HG03135 (cell line): Measurements from ENCODE around the gene TAF13.
"Not testable (repeated sequence)": the region's sequence is repeated elsewhere in the genome, so short reads cannot be mapped to it uniquely, and the experiment has no call there.

Experiments used
- ATAC-seq: cut with Tn5 transposase; IDR thresholded peaks from one replicate; pipeline ENCODE4 v1.9.1; 2021; ENCODE audit warnings: mild to moderate bottlenecking, moderate library complexity; ENCODE audit not compliant: unreplicated experiment

TAF13 gene

DNA sequence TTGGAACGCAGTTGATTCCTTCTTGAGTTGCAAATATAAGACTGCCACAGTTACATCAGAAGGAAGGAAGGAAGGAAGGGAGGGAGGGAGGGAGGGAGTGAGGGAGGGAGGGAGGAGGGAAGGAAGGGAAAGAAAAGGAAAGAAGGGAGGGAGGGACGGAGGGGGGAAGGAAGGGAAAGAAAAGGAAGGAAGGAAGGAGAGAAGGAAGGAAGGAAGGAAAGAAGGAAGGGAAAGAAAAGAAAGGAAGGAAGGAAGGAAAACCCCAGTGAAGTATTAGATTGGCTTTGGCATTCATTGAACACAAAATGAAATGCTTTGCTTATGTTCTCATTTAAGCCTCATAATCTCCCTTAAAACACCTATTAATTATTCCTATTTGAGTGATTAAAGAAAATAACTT, 27.5 kb downstream of the TAF13 start:
- no peak for ATAC-seq

DNA sequence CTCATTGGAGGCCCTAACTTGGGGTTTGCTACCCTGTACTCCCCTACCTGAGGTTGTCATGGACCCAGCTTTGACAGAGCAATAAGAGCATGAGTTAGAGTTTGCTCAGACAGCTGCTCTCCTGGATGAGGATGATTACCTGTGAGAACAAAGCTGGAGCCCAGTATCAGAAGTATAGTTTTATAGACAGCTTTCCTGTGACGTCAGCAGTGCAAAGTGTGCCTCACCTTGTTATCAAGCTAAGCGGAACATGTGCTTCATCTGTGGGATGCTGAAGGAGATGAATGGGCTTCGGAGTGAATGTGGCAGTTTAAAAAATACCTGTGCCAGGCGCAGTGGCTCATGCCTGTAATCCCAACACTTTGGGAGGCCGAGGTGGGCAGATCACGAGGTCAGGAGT, 28.5 kb downstream of the TAF13 start:
- ATAC-seq: no peak

DNA sequence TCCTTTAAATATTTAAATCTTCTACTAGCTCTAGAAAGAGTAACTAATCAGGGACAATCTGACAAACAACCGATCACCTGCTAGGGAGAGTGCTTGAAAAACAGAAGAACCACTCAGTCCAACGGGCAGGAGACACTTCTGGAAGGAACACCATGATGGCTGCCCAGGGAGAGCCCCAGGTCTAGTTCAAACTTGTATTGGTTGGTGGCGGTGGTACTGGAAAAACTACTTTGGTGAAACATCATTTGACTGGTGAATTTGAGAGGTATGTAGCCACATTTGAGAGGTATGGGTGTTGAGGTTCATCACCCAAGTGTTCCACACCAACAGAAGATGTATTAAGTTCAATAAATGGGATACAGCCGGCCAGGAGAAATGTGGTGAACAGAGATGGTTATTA, 29.1 kb downstream of the TAF13 start:
- no peak for ATAC-seq

DNA sequence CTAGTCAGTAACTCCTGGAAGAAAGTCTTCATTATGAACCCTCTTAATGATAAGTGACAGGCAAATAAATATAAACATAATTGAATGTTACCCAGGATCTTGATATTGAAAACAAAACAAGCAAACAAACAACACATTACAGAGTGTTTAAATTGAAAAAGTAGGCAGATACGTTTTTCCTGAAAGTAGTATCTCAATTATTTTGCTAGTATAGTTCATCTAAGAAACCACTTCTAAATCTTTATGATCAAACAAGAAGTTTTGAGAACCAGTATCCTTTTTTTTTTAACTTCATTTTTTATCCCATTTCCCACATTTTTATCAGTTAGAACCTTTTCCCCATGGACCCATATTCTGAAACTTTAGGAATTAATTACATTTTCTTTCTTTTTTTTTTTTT, 30.2 kb downstream of the TAF13 start:
- ATAC-seq: no peak

DNA sequence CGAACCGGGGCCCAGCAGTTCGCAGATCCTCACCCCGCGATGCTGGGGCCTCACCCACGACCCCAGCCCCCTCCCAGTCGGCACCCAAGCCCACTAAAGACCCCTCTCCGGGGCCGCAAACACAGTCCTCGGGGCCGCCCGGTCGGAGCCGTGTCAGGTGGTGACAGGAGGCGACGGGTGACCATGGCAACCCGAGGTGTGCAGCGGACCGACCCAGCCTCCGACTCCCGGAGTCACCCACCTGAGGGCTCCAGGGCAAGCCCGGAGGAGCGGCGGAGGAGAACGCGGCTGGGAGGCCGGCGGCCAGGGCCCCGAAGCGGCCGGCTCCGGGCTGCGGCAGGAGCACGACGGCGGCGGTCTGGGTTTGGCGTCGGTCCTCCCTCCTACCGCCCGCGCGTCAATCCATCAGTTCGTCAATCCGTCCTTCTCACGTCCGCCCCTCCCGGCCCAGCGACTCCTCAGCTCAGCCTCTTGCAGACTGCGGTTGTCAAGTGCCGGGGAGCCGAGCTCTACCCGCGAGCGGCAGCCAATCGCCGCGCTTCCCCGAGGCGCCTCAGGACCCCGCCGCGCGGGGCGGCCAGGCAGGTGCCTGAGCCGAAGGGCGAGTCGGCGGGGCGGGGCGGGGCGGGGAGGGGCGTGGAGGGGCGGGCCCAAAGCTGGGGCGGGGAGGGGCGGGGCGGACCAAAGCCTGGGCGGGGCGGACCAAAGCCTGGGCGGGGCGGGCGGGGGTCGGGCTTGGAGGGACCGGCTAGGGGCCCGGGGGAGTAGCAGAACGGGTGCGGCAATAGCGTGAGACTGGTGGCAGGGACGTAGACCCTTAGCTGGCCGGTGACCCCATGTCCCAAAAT, 34.0 kb downstream of the TAF13 start, which contains the start of gene WDR47:
TSS of gene WDR47 (minus strand) at position 482 of the 848 bp plus-strand sequence. CDS start 18,590 bp downstream, outside the sequence.
- ATAC-seq: peak; percentile 92

DNA sequence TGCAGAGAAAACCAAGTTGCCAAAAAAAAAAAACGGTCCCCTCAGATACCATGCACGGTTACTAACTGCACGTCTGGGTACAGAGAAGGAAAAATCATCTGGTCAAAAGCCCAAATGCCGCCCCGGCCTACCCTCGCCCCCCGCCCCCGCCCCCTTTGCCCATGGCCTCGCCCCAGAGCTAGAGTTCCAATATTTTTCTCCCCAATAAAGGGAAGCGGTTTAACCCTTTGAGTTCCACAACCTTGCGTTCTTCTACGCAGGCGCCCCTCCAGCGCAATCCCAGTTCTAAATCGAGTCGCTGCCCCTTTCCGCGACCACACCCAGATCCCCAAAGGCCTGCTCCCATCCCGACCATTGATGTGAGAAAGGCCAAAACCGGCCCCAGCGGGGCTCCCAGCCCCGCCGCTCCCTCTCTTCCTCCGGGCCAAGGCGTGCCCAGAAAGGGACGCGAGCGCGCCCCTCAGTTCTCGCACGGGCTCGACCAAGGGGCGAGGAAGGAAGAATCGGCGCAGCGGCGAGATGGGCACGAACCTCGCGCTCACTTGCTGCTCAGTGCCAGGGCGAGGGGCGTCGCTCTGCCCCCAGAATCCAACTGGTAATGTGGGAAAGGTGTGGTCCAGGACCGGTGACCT, 34.7 kb downstream of the TAF13 start:
- ATAC-seq: peak; percentile 26

DNA sequence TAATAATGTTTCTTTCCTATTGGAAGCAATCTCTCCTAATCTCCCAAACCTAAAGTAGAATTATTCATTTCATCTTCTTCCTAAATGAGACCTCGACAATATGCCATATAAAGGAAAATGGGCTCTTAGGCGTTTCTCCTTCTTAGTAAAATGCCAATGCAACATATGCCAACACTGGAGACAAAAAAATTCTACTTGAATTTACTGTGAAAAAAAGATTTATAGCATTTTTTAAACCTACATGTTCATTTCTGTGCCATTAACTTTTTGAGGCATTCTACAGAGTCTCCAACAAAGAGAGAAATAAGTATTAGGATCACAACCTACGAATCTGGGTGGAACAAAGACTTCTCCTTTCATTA, 35.2 kb downstream of the TAF13 start:
- ATAC-seq: no peak

DNA sequence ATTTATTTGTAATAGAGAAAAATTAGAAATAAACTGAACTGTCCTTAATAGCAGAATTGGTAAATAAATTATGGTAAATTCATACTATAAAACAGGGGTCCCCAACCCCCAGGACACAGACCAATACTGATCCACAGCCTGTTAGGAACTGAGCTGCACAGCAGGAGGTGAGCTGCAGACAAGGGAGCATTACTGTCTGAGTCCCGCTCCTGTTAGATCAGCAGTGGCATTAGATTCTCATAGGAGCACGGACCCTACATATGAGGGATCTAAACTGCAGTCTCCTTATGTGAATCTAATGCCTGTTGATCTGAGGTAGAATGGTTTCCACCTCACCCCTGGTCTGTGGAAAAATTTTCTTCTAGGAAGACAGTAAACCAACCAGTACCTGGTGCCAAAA, 41.4 kb downstream of the TAF13 start:
- no peak for ATAC-seq

DNA sequence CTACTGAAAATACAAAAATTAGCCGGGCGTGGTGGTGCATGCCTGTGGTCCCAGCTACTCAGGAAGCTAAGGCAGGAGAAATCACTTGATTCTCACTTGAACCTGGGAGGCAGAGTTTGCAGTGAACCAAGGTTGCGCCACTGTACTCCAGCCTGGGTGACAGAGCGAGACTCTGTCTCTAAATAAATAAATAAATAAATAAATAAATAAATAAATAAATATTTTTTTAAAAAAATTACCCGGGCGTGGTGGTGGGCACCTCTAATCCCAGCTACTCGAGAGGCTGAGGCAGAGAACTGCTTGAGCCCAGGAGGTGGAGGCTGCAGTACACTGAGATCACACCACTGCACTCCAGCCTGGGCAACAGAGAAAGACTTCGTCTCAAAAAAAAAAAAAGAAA, 46.3 kb downstream of the TAF13 start:
- ATAC-seq: not testable (repeated sequence)

DNA sequence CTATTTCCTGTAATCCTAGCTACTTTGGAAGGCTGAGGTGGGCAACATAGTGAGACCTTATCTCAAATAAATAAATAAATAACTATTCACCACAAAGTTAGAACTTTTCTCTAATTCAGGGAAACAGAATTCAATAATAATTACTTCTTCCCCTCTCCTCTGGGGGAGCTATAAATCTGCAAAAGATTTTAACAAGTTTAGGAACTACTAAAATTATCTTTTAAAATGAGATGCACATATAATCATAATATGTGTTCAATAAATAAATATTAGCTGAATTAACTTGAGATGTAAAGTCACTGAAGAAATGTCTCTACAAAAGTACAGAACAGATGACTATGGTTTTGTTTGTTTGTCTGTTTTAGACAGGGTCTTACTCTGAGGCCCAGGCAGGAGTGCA, 48.0 kb downstream of the TAF13 start:
- no peak for ATAC-seq

DNA sequence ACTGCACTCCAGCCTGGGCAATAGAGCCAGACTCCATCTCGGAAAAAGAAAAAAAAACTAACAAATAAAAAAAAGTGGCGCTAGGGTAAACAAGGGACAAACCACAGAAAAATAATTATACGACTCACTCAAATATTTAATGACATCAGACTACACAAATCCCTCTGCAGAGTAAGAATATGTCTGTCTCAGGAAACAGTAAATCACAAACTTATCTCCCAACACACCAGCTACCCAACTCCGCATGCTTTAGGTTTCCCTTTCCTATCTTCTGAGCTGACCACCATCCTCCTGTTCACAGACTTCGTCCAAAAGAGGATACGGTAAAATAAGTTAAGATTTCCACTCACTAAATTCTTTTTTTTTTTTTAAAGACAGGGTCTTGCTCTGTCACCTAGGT, 50.1 kb downstream of the TAF13 start:
- ATAC-seq: no peak

DNA sequence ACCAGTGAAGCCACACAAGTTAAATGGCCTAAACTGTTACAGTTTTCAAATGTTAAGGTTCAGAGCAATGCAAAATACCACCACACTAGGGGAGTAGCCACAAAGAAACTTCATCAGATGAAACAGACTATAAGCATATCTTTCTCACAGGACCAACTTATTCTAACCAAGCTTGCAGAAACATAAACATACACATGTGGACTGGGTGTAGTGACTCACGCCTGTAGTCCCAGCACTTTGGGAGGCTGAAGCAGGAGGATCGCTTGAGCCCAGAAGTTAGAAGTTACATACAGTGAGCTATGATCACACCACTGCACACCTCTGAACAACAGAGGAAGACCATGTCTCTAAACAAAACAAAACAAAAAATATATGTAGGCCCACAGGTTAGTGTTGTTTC, 51.2 kb downstream of the TAF13 start:
- no peak for ATAC-seq

DNA sequence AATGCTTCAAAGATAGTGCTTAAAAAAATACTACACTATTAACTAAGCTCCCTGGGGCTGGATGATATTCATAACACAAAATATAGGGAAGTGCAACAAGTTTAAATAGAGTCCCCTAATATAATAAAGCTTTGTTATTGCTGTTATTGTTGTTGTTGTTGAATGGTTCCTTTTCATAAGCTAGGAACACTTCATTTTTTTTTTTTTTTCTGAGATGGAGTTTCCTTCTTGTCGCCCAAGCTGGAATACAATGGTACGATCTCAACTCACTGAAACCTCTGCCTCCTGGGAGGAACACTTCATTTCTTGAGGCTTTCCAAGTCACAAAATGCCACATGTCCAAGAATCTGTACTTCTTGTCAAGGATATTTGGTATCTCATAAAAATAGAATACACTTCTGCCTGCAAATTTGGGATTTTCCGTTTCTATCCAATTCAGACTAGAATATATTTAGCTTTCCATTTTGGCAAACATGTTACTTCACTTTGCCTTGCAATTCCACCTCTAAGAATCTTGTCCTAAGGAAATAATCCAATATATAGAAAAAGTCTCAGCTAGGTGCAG, 55.0 kb downstream of the TAF13 start:
- no peak for ATAC-seq

DNA sequence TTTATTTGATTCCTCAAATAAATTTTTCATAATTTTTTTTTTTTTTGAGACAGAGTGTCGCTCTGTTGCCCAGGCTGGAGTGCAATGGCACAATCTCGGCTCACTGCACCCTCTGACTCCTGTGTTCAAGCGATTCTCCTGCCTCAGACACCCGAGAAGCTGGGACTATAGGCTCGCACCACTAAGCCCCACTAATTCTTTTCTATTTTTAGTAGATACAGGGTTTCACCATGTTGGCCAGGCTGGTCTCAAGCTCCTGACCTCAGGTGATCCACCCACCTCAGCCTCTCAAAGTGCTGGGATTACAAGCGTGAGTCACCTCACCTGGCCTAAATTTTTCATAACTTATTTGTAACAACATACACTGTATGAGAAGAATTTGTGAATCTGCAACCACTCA, 58.1 kb downstream of the TAF13 start:
- not testable (repeated sequence) for ATAC-seq

DNA sequence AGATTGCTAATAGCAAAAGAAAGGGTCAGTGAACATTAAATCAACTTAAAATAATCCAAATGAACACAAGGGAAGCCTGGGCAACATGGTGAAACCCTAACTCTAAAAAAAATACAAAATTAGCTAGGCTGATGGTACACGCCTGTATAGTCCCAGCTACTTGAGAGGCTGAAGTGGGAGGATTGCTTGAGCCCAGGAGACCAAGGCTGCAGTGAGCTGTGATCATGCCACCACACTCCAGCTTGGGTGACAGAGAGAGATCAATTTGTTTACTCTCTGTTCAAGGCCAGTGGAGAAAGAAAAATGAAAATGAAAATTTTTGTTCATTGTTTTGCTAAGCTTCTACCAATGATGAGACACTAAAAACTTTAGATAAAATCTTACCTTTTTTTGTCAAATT, 58.7 kb downstream of the TAF13 start:
- ATAC-seq: no peak
